ENCODE results near the gene KRTAP5-10.
"Not testable (repeated sequence)": the region's sequence is repeated elsewhere in the genome, so short reads cannot be mapped to it uniquely, and the experiment has no call there.

Gene KRTAP5-10

GRCh38 chr11:71588822-71589545 is 23.6 kb downstream of the KRTAP5-10 start:
- H3K27ac ChIP-seq (ENCODE audit: low read length); H4K20me1 ChIP-seq (ENCODE audit: insufficient read depth, low read length); H3F3A ChIP-seq (ENCODE audit: insufficient read depth, low read length); H3K4me1 ChIP-seq (ENCODE audit: low read length); H3K9me3 ChIP-seq (replicated peaks; ENCODE audit: insufficient read depth, low read length); H3K79me2 ChIP-seq (ENCODE audit: low read length); H3K27me3 ChIP-seq (replicated peaks; ENCODE audit: insufficient read depth, low read length); H3K4me2 ChIP-seq (ENCODE audit: low read depth, low read length); H3K9ac ChIP-seq (ENCODE audit: low read length); H3K4me3 ChIP-seq (ENCODE audit: low read length); H3K9me2 ChIP-seq (replicated peaks; ENCODE audit: insufficient read depth, low read length); H3K36me3 ChIP-seq (replicated peaks; ENCODE audit: insufficient read depth, low read length): not testable (repeated sequence)
- peak; percentile 85 for DNase-seq
- H2AFZ ChIP-seq (ENCODE audit: low read length): 0 out of 2 replicates have a peak overlapping the region, but pooled peaks have one; percentile 45
- TF ChIP-seq, protein P1, sequence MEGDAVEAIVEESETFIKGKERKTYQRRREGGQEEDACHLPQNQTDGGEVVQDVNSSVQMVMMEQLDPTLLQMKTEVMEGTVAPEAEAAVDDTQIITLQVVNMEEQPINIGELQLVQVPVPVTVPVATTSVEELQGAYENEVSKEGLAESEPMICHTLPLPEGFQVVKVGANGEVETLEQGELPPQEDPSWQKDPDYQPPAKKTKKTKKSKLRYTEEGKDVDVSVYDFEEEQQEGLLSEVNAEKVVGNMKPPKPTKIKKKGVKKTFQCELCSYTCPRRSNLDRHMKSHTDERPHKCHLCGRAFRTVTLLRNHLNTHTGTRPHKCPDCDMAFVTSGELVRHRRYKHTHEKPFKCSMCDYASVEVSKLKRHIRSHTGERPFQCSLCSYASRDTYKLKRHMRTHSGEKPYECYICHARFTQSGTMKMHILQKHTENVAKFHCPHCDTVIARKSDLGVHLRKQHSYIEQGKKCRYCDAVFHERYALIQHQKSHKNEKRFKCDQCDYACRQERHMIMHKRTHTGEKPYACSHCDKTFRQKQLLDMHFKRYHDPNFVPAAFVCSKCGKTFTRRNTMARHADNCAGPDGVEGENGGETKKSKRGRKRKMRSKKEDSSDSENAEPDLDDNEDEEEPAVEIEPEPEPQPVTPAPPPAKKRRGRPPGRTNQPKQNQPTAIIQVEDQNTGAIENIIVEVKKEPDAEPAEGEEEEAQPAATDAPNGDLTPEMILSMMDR (IDR thresholded peaks at IDR 0.05; ENCODE audit: low read length): peak; percentile 48

DNA sequence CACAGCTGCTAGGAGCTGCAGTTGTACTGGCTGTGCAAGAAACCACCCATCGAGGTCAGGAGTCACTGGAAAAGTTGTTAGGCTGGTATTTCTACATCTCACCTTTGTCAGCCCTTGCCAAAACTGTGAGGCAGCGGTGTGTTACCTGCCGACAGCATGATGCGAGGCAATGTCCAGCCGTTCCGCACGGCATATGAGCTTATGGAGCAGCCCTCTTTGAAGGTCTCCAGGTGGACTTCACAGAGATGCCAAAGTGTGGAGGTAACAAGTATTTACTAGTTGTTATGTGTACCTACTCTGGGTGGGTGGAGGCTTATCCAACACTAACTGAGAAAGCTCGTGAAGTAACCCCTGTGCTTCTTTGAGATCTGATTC is 24.2 kb downstream of the KRTAP5-10 start:
- H3K27ac ChIP-seq (ENCODE audit: low read length); H3K9me3 ChIP-seq (replicated peaks; ENCODE audit: insufficient read depth, low read length); H3K36me3 ChIP-seq (replicated peaks; ENCODE audit: insufficient read depth, low read length); H3K9ac ChIP-seq (ENCODE audit: low read length); H3K79me2 ChIP-seq (ENCODE audit: low read length); H4K20me1 ChIP-seq (ENCODE audit: insufficient read depth, low read length); DNase-seq; H3F3A ChIP-seq (ENCODE audit: insufficient read depth, low read length); H3K4me1 ChIP-seq (ENCODE audit: low read length); H3K4me3 ChIP-seq (ENCODE audit: low read length); H3K27me3 ChIP-seq (replicated peaks; ENCODE audit: insufficient read depth, low read length); H3K4me2 ChIP-seq (ENCODE audit: low read depth, low read length); H3K9me2 ChIP-seq (replicated peaks; ENCODE audit: insufficient read depth, low read length); H2AFZ ChIP-seq (ENCODE audit: low read length): not testable (repeated sequence)

- not testable (repeated sequence) for H3K4me1 ChIP-seq (ENCODE audit: low read length); H3K27ac ChIP-seq (ENCODE audit: low read length); H3F3A ChIP-seq (ENCODE audit: insufficient read depth, low read length); H3K9ac ChIP-seq (ENCODE audit: low read length); H3K4me3 ChIP-seq (ENCODE audit: low read length); H3K4me2 ChIP-seq (ENCODE audit: low read depth, low read length); H3K9me3 ChIP-seq (replicated peaks; ENCODE audit: insufficient read depth, low read length); H3K27me3 ChIP-seq (replicated peaks; ENCODE audit: insufficient read depth, low read length); H3K36me3 ChIP-seq (replicated peaks; ENCODE audit: insufficient read depth, low read length); DNase-seq; H3K9me2 ChIP-seq (replicated peaks; ENCODE audit: insufficient read depth, low read length); H2AFZ ChIP-seq (ENCODE audit: low read length); H4K20me1 ChIP-seq (ENCODE audit: insufficient read depth, low read length); H3K79me2 ChIP-seq (ENCODE audit: low read length)
Measured at GRCh38 chr11:71603221-71603620, 37.9 kb downstream of the KRTAP5-10 start.

GRCh38 chr11:71604798-71605488 is 39.6 kb downstream of the KRTAP5-10 start:
- Histone ChIP-seq H3K27ac (ENCODE audit: low read length) (peak overlapping the region; percentile 72; the same call in 1 of the 2 replicates), H2AFZ (ENCODE audit: low read length) (peak overlapping the region; percentile 45; the same call in 1 of the 2 replicates), H3K9ac (ENCODE audit: low read length) (peak overlapping the region; percentile 45), H3K4me2 (ENCODE audit: low read depth, low read length) (peak overlapping the region; percentile 55; the same call in 1 of the 2 replicates)
- TF ChIP-seq, protein P1 (IDR thresholded peaks at IDR 0.05; ENCODE audit: low read length): peak; percentile 32; the same call in 1 of the 2 replicates
- H3K4me3 ChIP-seq (ENCODE audit: low read length); H3K27me3 ChIP-seq (replicated peaks; ENCODE audit: insufficient read depth, low read length); H3K4me1 ChIP-seq (ENCODE audit: low read length); H3K36me3 ChIP-seq (replicated peaks; ENCODE audit: insufficient read depth, low read length); H3F3A ChIP-seq (ENCODE audit: insufficient read depth, low read length); H4K20me1 ChIP-seq (ENCODE audit: insufficient read depth, low read length); H3K9me3 ChIP-seq (replicated peaks; ENCODE audit: insufficient read depth, low read length); H3K9me2 ChIP-seq (replicated peaks; ENCODE audit: insufficient read depth, low read length); H3K79me2 ChIP-seq (ENCODE audit: low read length): not testable (repeated sequence)
- peak; percentile 54 for DNase-seq

DNA sequence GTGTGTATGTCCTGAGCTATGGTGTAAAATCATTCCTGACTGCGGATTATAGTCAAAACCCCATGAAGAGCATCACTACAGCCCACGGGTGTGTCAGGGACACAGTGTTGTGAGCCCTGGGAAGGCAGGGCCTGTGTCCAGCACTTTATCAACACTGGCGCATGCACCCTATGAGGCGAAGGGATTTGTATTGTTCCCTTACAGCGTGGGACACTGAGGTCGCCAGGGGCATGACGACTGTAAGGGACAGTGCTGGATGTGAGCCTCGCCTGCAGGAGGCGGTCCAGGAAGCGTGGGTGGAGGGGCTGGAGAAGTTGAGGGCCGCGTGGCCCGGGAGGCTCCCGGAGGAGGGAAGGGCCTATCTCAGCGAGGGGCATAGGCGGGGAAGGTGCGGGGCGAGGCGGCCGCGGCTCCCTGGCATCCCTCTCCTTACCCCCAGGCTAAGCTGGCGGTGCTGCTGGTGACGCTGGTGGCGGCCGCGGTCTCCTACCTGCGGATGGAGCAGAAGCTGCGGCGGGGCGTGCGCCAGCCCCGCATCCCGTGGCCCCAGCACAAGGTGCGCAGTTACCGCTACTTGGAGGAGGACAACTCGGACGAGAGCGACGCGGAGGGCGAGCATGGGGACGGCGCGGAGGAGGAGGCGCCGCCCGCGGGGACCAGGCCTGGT is 41.6 kb downstream of the KRTAP5-10 start:
- not testable (repeated sequence) for H3K9ac ChIP-seq (ENCODE audit: low read length); H2AFZ ChIP-seq (ENCODE audit: low read length); H4K20me1 ChIP-seq (ENCODE audit: insufficient read depth, low read length); H3K9me2 ChIP-seq (replicated peaks; ENCODE audit: insufficient read depth, low read length); DNase-seq; H3K4me3 ChIP-seq (ENCODE audit: low read length); H3K4me1 ChIP-seq (ENCODE audit: low read length); H3K27me3 ChIP-seq (replicated peaks; ENCODE audit: insufficient read depth, low read length); H3K36me3 ChIP-seq (replicated peaks; ENCODE audit: insufficient read depth, low read length); H3K9me3 ChIP-seq (replicated peaks; ENCODE audit: insufficient read depth, low read length); H3K4me2 ChIP-seq (ENCODE audit: low read depth, low read length); H3F3A ChIP-seq (ENCODE audit: insufficient read depth, low read length); H3K27ac ChIP-seq (ENCODE audit: low read length); H3K79me2 ChIP-seq (ENCODE audit: low read length)

- not testable (repeated sequence) for H3K79me2 ChIP-seq (ENCODE audit: low read length); H3F3A ChIP-seq (ENCODE audit: insufficient read depth, low read length); H3K27ac ChIP-seq (ENCODE audit: low read length); H3K4me3 ChIP-seq (ENCODE audit: low read length); H3K4me1 ChIP-seq (ENCODE audit: low read length); H4K20me1 ChIP-seq (ENCODE audit: insufficient read depth, low read length); H3K36me3 ChIP-seq (replicated peaks; ENCODE audit: insufficient read depth, low read length); H3K4me2 ChIP-seq (ENCODE audit: low read depth, low read length); H3K9me3 ChIP-seq (replicated peaks; ENCODE audit: insufficient read depth, low read length); H3K9ac ChIP-seq (ENCODE audit: low read length); DNase-seq; H3K9me2 ChIP-seq (replicated peaks; ENCODE audit: insufficient read depth, low read length); H3K27me3 ChIP-seq (replicated peaks; ENCODE audit: insufficient read depth, low read length); H2AFZ ChIP-seq (ENCODE audit: low read length)
Measured at GRCh38 chr11:71607520-71608216, 42.3 kb downstream of the KRTAP5-10 start.

Data from MM.1S (cell line).